T-helper 17 cell (primary cell): ENCODE results near the gene COX6B1. TPM values are rescaled to one million over a fixed set of nuclear protein-coding genes. Genes with fewer than 3 reads are reported as not detected.
"Not testable (repeated sequence)": the region's sequence is repeated elsewhere in the genome, so short reads cannot be mapped to it uniquely, and the experiment has no call there.

ENCODE experiments used
- ATAC-seq: fragments of 150-1000 bp; cut with Tn5 transposase; 2 replicates; pipeline ENCODE4 v1.10.0; 2021; ENCODE audit warnings: mild to moderate bottlenecking, moderate library complexity
- DNase-seq, 3 donors: peaks; one replicate each; pipeline versions ENCODE4 v3.0.0 to v3.0.0-alpha.2; 2020 to 2021
- H3K9me3 ChIP-seq: one replicate; pipeline ENCODE4 v1.7.0; 2013; ENCODE audit warnings: low read length, mild to moderate bottlenecking; ENCODE audit not compliant: control insufficient read depth, poor library complexity, severe bottlenecking
- H3K27ac Mint-ChIP-seq: one replicate; pipeline ENCODE4 v1.8.0; 2022; ENCODE audit warnings: mild to moderate bottlenecking, moderate library complexity, mixed read lengths
- H3K27me3 Mint-ChIP-seq: one replicate; pipeline ENCODE4 v1.8.0; 2022; ENCODE audit warnings: mixed read lengths
- H3K36me3 Mint-ChIP-seq: one replicate; pipeline ENCODE4 v1.8.0; 2022; ENCODE audit warnings: low read depth, mixed read lengths
- H3K4me1 Mint-ChIP-seq: one replicate; pipeline ENCODE4 v1.8.0; 2022; ENCODE audit warnings: mild to moderate bottlenecking, mixed read lengths
- H3K4me3 Mint-ChIP-seq: one replicate; pipeline ENCODE4 v1.8.0; 2022; ENCODE audit warnings: mild to moderate bottlenecking, moderate library complexity, mixed read lengths
- total RNA-seq, 4 donors: library from RNA in 2 of 4; stranded (reverse) in 2 of 4; gene quantifications; one replicate each; pipeline ENCODE4 v1.2.3 and lab custom pipeline; 2022 to 2026

Gene COX6B1
- total RNA-seq, 2 donors from 2014 or later = 194 to 206 TPM

GRCh38 chr19:35691106-35691505 is 43.0 kb downstream of the COX6B1 start:
- ATAC-seq, H3K27me3 Mint-ChIP-seq, DNase-seq, H3K27ac Mint-ChIP-seq, H3K4me3 Mint-ChIP-seq, H3K9me3 ChIP-seq, H3K4me1 Mint-ChIP-seq, H3K36me3 Mint-ChIP-seq: not testable (repeated sequence)

DNA sequence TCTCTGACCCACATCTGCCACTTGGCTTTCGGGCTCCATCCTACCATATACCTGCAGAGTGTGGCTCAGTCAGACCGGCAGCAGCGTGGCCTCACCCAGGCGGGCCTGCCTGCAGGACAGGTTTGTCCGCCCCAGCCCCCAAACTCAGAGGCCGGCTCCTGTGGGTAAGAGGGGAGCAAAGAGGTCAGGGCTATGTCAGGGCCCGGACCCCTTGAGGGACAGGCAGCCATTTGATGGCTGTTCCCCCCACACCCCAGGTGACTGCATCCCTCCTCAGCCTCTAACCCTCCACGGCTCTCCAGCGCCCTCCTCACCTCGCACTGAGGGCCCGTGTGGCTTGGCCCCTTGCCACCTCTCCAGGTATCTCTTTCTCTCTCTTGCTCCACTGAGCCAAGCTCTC is 43.9 kb downstream of the COX6B1 start:
- Mint-ChIP-seq H3K36me3 (no peaks in the 10 kb centered on the region), H3K4me3 (no peak overlapping the region), H3K27me3 (peaks cover 6% of the 10 kb centered on the region), H3K27ac (no peak overlapping the region), H3K4me1 (peaks cover 3% of the 10 kb centered on the region)
- ATAC-seq (no peak), DNase-seq (no peak)
- no peaks in the 10 kb centered on the region for H3K9me3 ChIP-seq

GRCh38 chr19:35693422-35693821 is 45.3 kb downstream of the COX6B1 start:
- DNase-seq (no peak), ATAC-seq (peak; percentile 12)
- Mint-ChIP-seq H3K4me1 (peaks cover 3% of the 10 kb centered on the region), H3K36me3 (no peaks in the 10 kb centered on the region), H3K27me3 (peaks cover 6% of the 10 kb centered on the region), H3K27ac (peak overlapping the region; percentile 16), H3K4me3 (no peak overlapping the region)
- H3K9me3 ChIP-seq = no peaks in the 10 kb centered on the region

DNA sequence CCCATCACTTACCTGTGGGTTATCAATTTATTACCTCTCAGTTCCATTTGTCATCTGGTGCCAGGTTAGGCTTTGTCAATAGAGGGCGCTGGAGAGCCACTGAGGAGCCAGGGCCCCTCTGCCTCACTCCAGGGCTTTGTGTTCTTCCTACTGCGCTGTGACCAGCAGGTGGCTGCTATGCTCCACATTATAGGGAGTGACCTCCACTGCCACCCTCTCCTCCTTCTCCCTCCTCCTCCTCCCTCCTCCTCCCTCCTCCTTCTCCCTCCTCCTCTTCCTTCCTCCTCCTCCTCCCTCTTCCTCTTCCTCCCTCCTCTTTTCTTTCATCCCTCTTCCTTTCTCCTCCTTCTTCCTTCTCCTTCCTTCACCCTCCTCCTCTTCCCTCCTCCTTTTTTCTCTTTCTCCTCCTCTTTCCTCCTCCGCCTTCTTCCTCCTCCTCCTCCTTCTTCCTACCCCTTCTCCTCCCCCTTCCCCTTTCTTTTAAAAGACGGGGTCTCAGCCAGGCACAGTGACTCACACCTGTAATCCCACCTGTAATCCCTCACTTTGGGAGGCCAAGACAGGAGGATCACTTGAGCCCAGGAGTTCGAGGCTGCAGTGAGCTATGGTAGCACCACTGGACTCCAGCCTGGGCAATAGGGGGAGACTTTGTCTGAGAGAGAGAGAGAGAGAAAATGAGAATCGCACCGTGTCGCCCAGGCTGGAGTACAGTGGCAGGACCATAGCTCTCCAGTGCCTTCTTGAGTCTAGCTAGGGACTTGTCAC is 45.9 kb downstream of the COX6B1 start:
- Mint-ChIP-seq H3K4me3 (no peak overlapping the region), H3K27me3 (peaks cover 6% of the 10 kb centered on the region), H3K27ac (no peak overlapping the region), H3K4me1 (peaks cover 3% of the 10 kb centered on the region), H3K36me3 (no peaks in the 10 kb centered on the region)
- peak; percentile 72 to 88 (median 79) for DNase-seq
- peak; percentile 100 for ATAC-seq
- H3K9me3 ChIP-seq = no peaks in the 10 kb centered on the region

GRCh38 chr19:35695895-35696422 is 47.8 kb downstream of the COX6B1 start:
- Mint-ChIP-seq H3K27me3 (no peaks in the 10 kb centered on the region), H3K36me3 (no peaks in the 10 kb centered on the region), H3K27ac (no peak overlapping the region), H3K4me3 (no peak overlapping the region), H3K4me1 (peaks cover 3% of the 10 kb centered on the region)
- no peak for ATAC-seq
- no peak for DNase-seq
- H3K9me3 ChIP-seq = no peaks in the 10 kb centered on the region

DNA sequence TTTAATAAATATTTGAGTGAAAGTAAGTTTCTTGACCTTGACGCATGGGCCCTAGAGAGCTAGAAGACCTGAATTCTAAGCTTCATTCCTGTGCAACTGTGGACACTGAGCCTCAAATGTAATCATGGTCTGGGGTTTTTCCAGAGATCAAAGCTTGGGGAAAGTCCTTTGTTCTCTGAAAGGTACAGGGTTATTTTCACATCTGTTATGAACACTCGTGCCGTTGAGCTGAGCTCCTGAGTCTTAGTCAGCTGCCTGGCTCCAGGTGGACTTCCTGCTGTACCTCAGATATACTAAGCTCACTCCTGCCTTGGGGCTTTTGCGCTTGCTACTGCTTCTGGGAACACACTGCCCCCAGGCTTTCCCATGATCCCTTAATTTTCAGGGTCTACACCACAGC is 48.7 kb downstream of the COX6B1 start:
- peaks cover 3% of the 10 kb centered on the region for H3K4me1 Mint-ChIP-seq
- no peaks in the 10 kb centered on the region for H3K27me3 Mint-ChIP-seq
- no peaks in the 10 kb centered on the region for H3K9me3 ChIP-seq
- DNase-seq (no peak), ATAC-seq (no peak)
- H3K4me3 Mint-ChIP-seq = no peak overlapping the region
- no peaks in the 10 kb centered on the region for H3K36me3 Mint-ChIP-seq
- H3K27ac Mint-ChIP-seq = no peak overlapping the region

- peak; percentile 100 for ATAC-seq
- Mint-ChIP-seq H3K27me3 (peaks cover 6% of the 10 kb centered on the region), H3K27ac (peak overlapping the region; percentile 95), H3K36me3 (no peaks in the 10 kb centered on the region), H3K4me3 (peak overlapping the region; percentile 97), H3K4me1 (peaks cover 6% of the 10 kb centered on the region)
- peak; percentile 83 to 89 (median 83) for DNase-seq
- H3K9me3 ChIP-seq = no peaks in the 10 kb centered on the region
Measured at GRCh38 chr19:35702223-35703012, 54.3 kb downstream of the COX6B1 start.

DNA sequence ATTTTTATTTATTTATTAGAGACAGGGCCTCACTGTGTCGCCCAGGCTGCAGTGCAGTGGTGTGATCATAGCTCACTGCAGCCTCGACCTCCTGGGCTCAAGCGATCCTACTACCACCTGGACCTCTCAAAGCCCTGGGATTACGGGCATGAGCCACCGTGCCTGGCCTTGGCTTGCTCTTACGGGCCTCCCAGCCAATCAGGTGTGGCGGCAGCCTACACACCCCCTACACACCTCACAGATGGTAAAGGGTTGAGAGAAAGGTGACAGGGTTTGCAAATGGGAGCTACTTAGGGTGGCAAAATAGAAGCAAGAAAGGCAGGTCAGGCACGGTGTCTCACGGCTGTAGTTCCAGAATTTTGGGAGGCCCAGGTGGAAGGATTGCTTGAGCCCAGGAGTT is 55.2 kb downstream of the COX6B1 start:
- no peak for ATAC-seq
- H3K36me3 Mint-ChIP-seq = no peaks in the 10 kb centered on the region
- peaks cover 6% of the 10 kb centered on the region for H3K27me3 Mint-ChIP-seq
- peaks cover 6% of the 10 kb centered on the region for H3K4me1 Mint-ChIP-seq
- no peak for DNase-seq
- peak overlapping the region; percentile 97 for H3K4me3 Mint-ChIP-seq
- H3K9me3 ChIP-seq = no peaks in the 10 kb centered on the region
- H3K27ac Mint-ChIP-seq = no peak overlapping the region

- Mint-ChIP-seq H3K4me1 (peaks cover 6% of the 10 kb centered on the region), H3K4me3 (no peak within 1 kb of the TSS), H3K27ac (no peak within 1 kb of the TSS), H3K36me3 (no peaks in the 10 kb centered on the region), H3K27me3 (peaks cover 6% of the 10 kb centered on the region)
- H3K9me3 ChIP-seq = no peaks in the 10 kb centered on the region
- no peak for DNase-seq
- ATAC-seq = no peak
Measured at GRCh38 chr19:35704218-35704617, 56.1 kb downstream of the COX6B1 start, which contains the start of gene ZBTB32. ZBTB32 (plus strand) TSS chr19:35704558; CDS start chr19:35714627, 10,069 bp downstream.

Other genes with a start within 250 kb of the COX6B1 start
- gene FFAR2, start 200.1 kb upstream of the COX6B1 start, total RNA-seq = under 1 TPM; 0.16 to 0.55 TPM
- gene KRTDAP, start 157.9 kb upstream of the COX6B1 start, total RNA-seq = not detected
- gene DMKN, start 134.7 kb upstream of the COX6B1 start, total RNA-seq = not detected
- gene SBSN, start 120.0 kb upstream of the COX6B1 start, total RNA-seq = not detected
- not detected for gene GAPDHS, start 114.9 kb upstream of the COX6B1 start, total RNA-seq
- gene TMEM147, start 102.7 kb upstream of the COX6B1 start, total RNA-seq = 10 to 100 TPM; 30.5 to 37.0 TPM
- gene ATP4A, start 84.7 kb upstream of the COX6B1 start, total RNA-seq = not detected
- gene PMIS2, start 62.1 kb upstream of the COX6B1 start, total RNA-seq = not detected
- gene HAUS5, start 35.6 kb upstream of the COX6B1 start, total RNA-seq = 10 to 100 TPM; 24.0 to 27.0 TPM
- 10 to 100 TPM; 39.6 to 40.8 TPM for gene RBM42, start 19.3 kb upstream of the COX6B1 start, total RNA-seq
- gene ETV2, start 6.6 kb upstream of the COX6B1 start, total RNA-seq = under 1 TPM; 0.50 to 0.52 TPM
- gene UPK1A, start 18.2 kb downstream of the COX6B1 start, total RNA-seq = under 1 TPM in 1 of 2 donors, not detected in 1; 0.44 TPM
- gene ZBTB32, start 56.2 kb downstream of the COX6B1 start, total RNA-seq = 1 to 10 TPM; 3.4 to 5.0 TPM
- gene KMT2B, start 69.7 kb downstream of the COX6B1 start, total RNA-seq = 10 to 100 TPM; 74.0 to 76.1 TPM
- 10 to 100 TPM; 48.1 to 59.0 TPM for gene IGFLR1, start 94.1 kb downstream of the COX6B1 start, total RNA-seq
- gene U2AF1L4, start 97.1 kb downstream of the COX6B1 start, total RNA-seq = 10 to 100 TPM; 48.1 to 68.2 TPM
- 10 to 100 TPM; 21.2 to 24.9 TPM for gene PSENEN, start 97.3 kb downstream of the COX6B1 start, total RNA-seq
- gene LIN37, start 100.3 kb downstream of the COX6B1 start, total RNA-seq = 10 to 100 TPM; 12.6 to 13.6 TPM
- not detected for gene HSPB6, start 108.7 kb downstream of the COX6B1 start, total RNA-seq
- 10 to 100 TPM; 36.2 to 36.6 TPM for gene PROSER3, start 109.9 kb downstream of the COX6B1 start, total RNA-seq
- gene ARHGAP33, start 127.2 kb downstream of the COX6B1 start, total RNA-seq = 10 to 100 TPM; 16.4 to 20.5 TPM
- gene PRODH2, start 164.5 kb downstream of the COX6B1 start, total RNA-seq = not detected
- not detected for gene NPHS1, start 204.2 kb downstream of the COX6B1 start, total RNA-seq
- not detected for gene KIRREL2, start 208.6 kb downstream of the COX6B1 start, total RNA-seq
- gene APLP1, start 220.3 kb downstream of the COX6B1 start, total RNA-seq = not detected